Measurements from ENCODE around the gene HAUS2.

DNA sequence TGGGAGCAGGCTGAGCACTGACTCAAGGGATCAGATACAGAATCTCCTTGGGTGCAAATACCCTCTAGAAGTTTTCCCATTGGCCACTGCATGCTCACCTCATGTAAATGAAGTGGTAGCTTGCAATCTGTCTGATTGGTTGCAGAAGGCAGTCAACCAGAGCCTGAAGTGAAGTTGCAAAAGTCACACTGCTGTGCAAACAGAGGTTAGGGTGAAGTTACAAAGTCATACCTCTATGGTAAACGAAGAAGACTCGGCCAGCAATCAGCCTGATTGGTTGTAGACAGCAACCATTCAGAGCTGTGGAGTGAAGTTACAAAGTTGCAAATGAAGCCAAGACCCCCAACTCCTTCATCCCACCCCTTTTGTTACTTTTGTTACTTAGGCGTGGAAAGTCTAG lies 53.9 kb downstream of the HAUS2 start:
- TF ChIP-seq CTCF (IDR thresholded peaks at IDR 0.05; ENCODE audit: borderline replicate concordance, extremely low read depth, low read length, poor library complexity, severe bottlenecking) (no peak), EZH2 (IDR thresholded peaks at IDR 0.05; ENCODE audit: borderline replicate concordance, low read depth, low read length, severe bottlenecking) (no peak)
